Right ventricle myocardium superior (tissue), 1 donor: Measurements from ENCODE around the gene CACNA1E. TPM values are rescaled to one million over a fixed set of nuclear protein-coding genes. Genes with fewer than 3 reads are reported as not detected.
"Not testable (repeated sequence)": the region's sequence is repeated elsewhere in the genome, so short reads cannot be mapped to it uniquely, and the experiment has no call there.

ENCODE experiments used
- ATAC-seq: fragments of 200-7000 bp; cut with Tn5 transposase; one replicate; pipeline ENCODE4 v1.9.1; 2020; ENCODE audit warnings: mild to moderate bottlenecking; ENCODE audit not compliant: poor library complexity
- DNase-seq: peaks from one replicate; pipeline ENCODE4 v3.0.0-alpha.2; 2020
- intact Hi-C: fragments of 100-400 bp; cut with DNase I; formaldehyde crosslinking; loops from one replicate; pipeline ENCODE4 v1.11.2; 2022
- total RNA-seq: library from RNA; stranded (reverse); fragmentation: NEBNext Ultra II Directional; extraction: Animal tissue kit (Norgen Biotek cat#: 25700); gene quantifications from one replicate; pipeline ENCODE4 v1.2.1, GENCODE V29; 2021
- donor health status: DM: no; HTN: yes; CAD: no; lungs with severe emphysema.

Gene CACNA1E
- total RNA-seq, 1 donor from 2014 or later: 4.7 TPM

GRCh38 chr1:181807251-181807650 lies 323.9 kb downstream of the CACNA1E start:
- no peak for ATAC-seq
- intact Hi-C loops: no loop called here

GRCh38 chr1:181809991-181810545 lies 326.8 kb downstream of the CACNA1E start:
- no peak for DNase-seq
- intact Hi-C loops: no loop called here
- ATAC-seq: no peak

More at GRCh38 chr1:181807251-181807650, 323.9 kb downstream of the CACNA1E start:
- no peak for DNase-seq

GRCh38 chr1:181812208-181812607 lies 328.9 kb downstream of the CACNA1E start:
- ATAC-seq (no peak), DNase-seq (no peak)
- intact Hi-C loops: no loop called here

- ATAC-seq: no peak
- intact Hi-C loops: no loop called here
- DNase-seq: no peak
Observed at GRCh38 chr1:181813266-181813665, 329.9 kb downstream of the CACNA1E start.

- DNase-seq (no peak), ATAC-seq (no peak)
- intact Hi-C loops: no loop called here
Observed at GRCh38 chr1:181816608-181817007, 333.3 kb downstream of the CACNA1E start.

- ATAC-seq (no peak), DNase-seq (no peak)
- intact Hi-C loops: no loop called here
Observed at GRCh38 chr1:181817091-181817490, 333.8 kb downstream of the CACNA1E start.

GRCh38 chr1:181818459-181818858 lies 335.1 kb downstream of the CACNA1E start:
- no peak for DNase-seq
- intact Hi-C loops: no loop called here
- ATAC-seq: no peak

- ATAC-seq: no peak
- intact Hi-C loops: no loop called here
Observed at GRCh38 chr1:181818943-181819342, 335.6 kb downstream of the CACNA1E start.

GRCh38 chr1:181821701-181822100 lies 338.4 kb downstream of the CACNA1E start:
- ATAC-seq: no peak

More at GRCh38 chr1:181818943-181819342, 335.6 kb downstream of the CACNA1E start:
- no peak for DNase-seq

GRCh38 chr1:181832173-181832880 lies 349.0 kb downstream of the CACNA1E start:
- DNase-seq, intact Hi-C loops, ATAC-seq: not testable (repeated sequence)

More at GRCh38 chr1:181821701-181822100, 338.4 kb downstream of the CACNA1E start:
- intact Hi-C loops: no loop called here
- DNase-seq: no peak

GRCh38 chr1:181846001-181846645 lies 362.8 kb downstream of the CACNA1E start:
- ATAC-seq (no peak), DNase-seq (no peak)
- intact Hi-C loops: no loop called here

GRCh38 chr1:181846681-181847080 lies 363.4 kb downstream of the CACNA1E start:
- intact Hi-C loops: no loop called here

GRCh38 chr1:181849071-181849470 lies 365.8 kb downstream of the CACNA1E start:
- DNase-seq: no peak
- no peak for ATAC-seq
- intact Hi-C loops: no loop called here

More at GRCh38 chr1:181846681-181847080, 363.4 kb downstream of the CACNA1E start:
- no peak for ATAC-seq
- DNase-seq: no peak

- intact Hi-C loops, ATAC-seq, DNase-seq: not testable (repeated sequence)
Observed at GRCh38 chr1:181854212-181854611, 370.9 kb downstream of the CACNA1E start.

- intact Hi-C loops: no loop called here
- no peak for ATAC-seq
- no peak for DNase-seq
Observed at GRCh38 chr1:181855380-181855779, 372.1 kb downstream of the CACNA1E start.
